Kidney glomerular epithelial cell (primary cell): ENCODE results near the gene PLAC1.

Source experiments
- DNase-seq: peaks from one replicate; lab custom pipeline; 2025; lab: John Stamatoyannopoulos, UW

The PLAC1 gene, protein sequence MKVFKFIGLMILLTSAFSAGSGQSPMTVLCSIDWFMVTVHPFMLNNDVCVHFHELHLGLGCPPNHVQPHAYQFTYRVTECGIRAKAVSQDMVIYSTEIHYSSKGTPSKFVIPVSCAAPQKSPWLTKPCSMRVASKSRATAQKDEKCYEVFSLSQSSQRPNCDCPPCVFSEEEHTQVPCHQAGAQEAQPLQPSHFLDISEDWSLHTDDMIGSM

DNA sequence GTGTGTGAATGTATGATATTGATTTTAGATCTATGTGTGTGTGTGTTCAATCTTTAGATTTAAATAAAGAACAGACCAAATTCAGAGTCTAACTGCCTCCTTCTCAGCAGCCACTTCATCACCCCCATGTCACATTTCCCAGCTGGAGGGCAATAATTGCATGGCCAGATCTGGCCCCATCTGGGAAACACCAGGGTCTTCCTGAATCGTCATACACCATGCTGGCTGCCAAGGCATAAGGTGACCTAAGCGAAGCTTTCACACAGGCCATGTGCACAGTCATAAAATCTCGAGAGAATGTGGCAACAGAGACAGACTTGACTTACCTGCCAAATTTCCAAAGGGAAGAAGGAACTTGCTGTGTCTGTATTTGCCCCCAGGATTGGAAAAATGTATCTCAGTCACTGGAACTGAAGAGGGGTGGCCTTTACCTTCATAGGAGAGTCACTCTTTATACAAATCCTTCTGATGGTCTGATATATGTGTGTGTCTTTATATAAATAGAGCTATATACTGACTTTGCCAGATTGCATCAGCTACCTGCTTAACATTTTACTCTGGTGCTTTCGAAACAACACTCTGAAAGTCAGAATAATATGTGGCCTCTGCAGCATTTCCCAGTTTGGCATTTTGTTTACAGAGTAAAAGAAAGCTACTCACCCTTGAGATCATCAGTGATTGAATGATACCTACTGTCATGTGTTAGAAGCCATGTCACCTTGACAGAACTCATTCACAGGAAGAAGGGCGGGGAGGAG lies at the start of gene PLAC1:
TSS of gene PLAC1 (minus strand) at position 470 of the 758 bp plus-strand sequence. CDS start 91,789 bp downstream, outside the sequence.
- DNase-seq: no peak

DNA sequence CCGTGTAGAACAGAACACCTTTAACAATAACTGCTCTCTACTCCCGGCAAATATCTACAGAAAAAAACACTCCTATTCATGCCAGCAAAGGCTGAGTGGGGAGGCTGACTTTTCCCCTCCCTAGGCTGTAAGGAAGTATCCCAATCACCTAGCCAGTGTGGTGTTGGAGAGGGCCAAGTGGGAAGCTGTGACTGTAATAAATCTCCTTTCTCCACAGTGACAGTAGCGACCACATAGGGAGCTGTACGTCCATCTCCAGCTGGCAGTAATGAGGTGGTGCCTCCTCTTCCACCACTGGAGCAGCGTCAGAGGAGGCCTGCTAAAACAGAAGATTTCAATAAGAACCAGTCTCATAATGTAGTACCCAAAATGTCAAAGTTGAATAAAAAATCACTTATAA lies 47.9 kb upstream of the PLAC1 start:
- DNase-seq: no peak

DNA sequence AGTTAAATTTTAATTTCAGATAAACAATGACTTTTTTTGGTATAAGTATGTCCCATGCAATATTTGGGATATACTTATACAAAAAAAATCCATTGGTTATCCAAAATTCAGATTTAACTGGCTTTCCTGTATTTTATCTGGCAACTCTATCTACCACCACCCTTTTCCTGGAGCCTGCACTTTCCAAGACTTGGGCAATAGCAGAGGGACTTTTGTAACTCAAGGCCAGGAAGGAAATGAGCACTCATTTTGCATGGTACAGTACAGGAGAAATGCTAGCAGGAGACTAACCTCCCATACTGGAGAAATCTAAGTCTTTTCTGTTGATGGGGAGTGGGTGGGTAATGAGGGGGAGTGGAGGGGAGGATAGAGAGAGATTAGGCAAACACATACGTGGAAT lies 37.7 kb upstream of the PLAC1 start:
- DNase-seq: no peak

DNA sequence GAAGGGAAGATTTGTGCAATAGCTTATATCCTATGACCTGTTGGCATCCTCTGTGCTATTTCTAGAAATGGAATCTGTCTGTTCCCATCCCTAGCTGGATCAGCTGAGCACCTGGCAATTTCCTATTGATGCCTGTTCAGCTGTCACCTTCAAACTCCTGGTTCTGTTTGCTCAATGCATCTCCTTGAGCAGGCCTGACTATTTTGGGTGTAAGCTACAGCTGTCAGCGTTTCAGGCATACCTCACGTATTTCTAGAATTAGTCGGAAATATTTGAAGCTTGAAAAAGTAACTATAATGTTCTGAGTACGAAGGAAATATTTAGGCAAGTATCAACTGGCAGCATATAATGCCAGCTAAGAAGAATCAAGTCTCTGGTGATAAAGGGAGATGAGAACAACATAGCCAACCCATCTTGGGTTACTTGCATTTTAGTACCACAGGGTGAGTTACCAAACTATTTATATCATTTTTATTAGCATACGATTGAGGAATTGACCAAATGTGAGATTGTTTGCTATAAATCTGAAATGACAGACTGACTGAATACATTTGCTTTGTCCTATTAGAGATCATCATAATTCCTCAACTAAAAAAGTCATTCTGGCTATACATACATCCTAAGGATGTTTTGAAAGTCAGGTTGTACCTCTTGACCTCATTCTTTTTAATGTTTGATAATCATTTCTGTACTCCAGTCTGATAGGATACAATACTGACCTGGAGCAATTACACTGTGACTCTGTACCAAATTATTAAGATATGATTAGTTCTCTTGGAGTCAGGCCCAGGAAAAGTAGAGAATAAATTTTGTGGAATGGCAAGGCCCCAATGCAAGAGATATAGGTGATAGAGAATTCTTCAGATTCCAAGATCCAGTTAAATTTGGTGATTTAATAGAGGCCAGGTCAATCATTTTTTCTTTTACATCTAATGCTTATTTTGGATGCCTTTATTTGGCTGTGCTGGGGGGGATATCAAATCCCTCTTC lies 36.4 kb upstream of the PLAC1 start:
- DNase-seq: no peak

DNA sequence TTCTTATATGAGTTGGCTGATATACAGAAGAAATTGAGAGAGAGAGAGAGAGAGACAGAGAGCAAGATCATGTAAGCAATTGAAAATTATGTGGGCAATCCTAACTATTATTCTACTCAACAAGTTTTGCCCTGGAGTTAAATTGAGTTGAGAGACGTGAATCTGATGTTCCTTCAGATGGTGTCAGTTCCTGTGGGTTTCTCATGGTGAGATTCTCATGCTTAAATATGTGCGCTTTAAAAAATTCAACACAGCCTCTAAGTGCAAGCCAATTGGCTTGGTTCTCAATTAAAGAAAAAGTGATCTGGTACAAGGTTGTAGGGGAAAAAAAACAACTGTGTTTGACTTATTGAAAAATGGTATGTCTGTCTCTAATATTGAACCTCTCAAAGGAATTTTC lies 35.4 kb upstream of the PLAC1 start:
- no peak for DNase-seq

DNA sequence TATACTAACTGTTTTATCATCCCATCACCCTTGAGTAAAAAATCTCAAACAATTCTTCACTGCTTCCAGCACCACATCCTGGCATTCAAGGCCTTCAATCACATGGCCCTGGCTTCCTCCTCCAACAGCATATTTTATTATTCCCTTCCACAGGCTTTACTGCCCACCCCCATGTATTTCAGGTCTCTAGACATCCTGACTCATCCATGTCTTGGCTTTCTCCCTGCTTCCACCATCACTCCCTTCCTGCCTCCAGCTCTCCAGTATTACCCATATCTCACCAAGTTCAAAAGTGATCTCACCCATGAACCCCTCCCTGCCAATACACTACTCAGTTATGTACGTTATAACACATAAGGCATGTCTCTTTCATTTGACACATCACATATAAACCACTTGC lies 34.7 kb upstream of the PLAC1 start:
- peak; percentile 48 for DNase-seq

DNA sequence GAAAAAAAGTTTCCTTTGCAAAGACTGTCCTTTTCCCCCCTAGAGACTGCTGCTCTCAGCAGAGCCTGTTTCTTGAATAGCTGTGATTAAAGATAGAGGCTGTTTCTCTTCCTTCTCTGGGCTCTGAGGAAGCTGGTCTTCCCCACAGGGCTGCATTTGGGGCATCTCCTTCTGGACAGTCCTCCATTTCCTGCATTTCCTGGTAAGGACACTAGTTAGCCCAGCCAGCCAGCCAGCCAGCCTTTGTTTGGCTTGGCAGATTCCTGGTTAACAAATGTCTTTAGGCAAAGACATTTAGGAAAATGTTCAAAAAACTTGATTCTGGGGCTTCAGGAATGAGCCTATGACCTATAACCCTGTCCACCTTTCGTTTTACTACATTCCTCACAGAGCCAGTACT lies 34.0 kb upstream of the PLAC1 start:
- DNase-seq: no peak

DNA sequence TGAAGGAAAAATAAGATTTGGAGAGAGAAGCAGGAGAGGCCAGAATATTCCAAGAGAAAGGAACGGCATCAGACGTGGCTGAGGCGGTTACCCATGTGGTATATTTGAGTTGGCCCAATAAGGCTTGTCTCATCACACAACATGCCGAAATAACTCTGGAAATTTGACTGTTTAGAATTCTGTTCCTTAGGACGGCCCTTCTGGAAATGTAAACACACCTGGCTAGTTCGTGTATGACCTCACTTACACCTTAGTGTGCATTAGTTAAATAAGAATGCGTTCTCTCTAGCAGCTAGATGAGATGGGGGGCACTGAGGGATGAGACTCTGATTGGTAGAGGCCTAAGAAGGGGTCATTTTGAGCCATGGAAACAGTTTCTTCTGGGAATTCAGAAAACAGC lies 33.2 kb upstream of the PLAC1 start:
- no peak for DNase-seq

DNA sequence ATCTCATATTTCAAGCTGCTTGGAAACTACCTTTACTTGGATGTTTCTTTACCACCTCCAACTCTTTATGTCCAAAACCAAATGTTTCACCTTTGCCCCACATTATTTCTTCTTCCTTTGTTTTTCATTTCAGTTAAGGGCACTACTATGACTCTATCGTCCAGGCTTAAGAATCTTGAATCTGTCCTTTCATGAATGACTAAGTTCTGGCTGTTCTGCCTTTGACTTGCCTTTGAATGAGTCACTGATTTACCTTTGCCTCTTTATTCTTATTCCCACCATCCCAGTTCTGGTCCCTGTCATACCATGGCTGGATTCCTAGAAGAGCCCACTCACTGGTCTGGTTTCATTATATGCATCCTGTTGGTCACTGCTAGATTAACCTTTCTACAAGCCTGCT lies 30.6 kb upstream of the PLAC1 start:
- peak; percentile 33 for DNase-seq

DNA sequence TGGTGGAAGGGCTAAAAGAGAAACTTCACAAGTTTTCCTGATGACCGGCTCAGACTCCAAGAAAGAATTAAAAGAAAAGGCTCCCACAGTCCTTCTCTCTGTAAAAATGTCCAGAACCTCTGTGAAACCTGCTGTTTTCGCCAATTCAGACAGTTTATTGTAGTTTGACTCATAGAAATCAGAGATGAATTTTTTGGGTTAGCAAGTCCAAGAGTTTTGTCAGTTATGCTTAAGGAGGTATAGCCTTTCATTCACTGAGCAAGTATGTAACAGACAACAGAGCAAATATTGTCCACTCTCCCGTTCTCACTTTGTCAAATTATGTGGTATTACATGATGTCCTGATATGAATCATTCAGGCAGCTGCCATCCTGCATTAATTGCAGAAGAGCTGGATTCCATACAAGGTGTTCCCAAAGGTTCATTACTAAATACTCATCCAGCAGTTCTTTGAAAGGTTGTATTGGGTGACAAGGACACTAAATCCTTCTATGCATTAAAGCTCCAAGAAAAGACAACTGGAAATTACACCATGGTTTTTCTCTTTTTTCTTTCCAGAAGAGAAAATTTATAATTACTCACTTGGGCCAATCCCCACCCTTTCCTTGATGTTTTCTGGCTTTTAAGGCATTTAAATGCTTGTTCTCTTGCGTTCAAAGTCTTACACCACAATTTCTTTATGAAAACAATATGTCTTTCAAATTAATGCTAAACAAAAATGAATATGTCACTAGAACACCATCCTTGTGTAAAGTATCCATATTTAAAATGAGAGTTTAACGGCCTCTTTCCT lies 30.0 kb upstream of the PLAC1 start:
- DNase-seq: no peak

DNA sequence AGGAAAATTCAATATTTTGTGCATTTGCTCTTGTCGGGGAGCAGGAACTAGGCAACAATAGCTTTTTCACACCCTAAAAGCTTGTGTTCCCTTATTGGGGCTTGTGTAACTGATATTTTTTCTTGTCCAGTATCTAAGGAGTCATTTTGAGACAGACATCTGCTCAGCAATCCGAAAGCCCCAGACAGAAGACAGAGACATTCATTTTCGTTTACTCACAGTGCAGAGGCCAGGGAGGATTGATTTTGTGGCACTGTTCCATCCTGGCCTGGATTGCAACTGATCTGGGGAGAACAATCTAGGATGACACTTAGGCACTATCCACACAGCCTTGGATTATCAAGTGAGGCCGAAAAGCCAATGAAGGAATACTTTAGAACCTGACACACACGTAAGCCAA lies 27.4 kb upstream of the PLAC1 start:
- DNase-seq: no peak

DNA sequence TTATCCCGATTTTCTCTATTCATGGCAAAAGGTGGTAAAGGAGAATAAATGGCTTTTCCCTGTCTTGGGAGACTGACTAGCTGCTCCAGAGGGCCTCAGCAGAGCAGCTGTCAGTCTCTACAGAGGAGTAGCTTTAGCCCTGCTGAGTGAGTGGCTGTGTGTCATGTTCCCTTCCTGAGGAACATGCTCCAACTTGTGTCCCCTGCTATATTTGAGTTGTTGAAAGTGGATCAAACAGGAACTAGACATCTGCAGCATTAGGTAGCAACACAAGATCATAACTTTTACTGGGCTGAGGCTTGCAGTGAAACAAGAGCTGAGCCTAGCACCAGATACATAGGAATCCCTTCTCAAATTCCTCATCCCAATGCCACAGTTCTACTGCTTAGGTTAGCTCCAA lies 26.7 kb upstream of the PLAC1 start:
- no peak for DNase-seq

DNA sequence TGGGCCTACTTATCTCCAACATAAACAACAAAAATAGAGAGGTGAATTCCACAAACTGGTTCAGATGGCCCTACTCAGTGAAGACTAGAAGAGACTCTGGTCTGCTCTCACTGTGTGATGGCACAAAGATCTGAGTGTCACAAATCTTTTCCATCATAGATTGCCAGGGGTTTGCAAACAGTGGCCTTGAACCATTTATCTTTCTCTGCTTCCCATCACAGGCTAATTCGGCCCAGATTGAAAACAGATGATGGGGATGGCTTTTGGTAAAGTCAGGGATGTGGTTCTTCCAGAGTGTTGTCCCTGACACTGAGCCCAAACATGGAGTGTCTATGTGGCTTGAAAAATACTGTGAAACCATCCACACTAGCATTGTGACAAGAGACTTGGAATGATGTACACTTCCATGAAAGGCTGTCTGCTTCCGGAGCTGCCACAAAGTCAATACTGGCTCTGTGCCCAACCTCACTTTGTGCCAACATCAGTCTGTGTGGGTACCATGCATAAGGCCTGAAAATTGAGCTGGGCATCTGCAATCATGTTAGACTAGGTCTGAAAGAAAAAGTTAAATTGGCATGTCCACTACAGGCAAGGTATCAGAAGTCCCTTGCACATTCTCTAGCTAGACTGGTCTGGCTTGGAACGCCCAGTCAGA lies 25.2 kb upstream of the PLAC1 start:
- DNase-seq: no peak

DNA sequence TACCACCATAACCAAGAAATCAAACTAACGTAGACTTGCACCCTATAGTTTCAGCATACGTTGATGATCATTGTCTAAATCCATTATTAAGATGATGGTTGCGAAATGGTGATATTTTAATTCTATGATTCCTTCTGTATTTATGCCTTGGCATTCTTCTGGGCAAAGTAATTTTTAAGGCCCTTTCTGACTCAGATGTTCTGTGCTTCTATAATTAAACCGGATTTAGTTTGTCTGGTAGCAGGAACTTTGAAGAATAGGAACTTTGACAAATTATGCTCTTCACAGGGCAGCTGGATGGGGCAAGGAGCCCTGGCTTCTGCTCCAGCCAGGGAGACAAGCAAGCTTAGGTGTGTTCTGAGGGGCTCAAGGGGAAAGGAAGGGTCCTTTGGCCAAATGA lies 23.8 kb upstream of the PLAC1 start:
- no peak for DNase-seq

DNA sequence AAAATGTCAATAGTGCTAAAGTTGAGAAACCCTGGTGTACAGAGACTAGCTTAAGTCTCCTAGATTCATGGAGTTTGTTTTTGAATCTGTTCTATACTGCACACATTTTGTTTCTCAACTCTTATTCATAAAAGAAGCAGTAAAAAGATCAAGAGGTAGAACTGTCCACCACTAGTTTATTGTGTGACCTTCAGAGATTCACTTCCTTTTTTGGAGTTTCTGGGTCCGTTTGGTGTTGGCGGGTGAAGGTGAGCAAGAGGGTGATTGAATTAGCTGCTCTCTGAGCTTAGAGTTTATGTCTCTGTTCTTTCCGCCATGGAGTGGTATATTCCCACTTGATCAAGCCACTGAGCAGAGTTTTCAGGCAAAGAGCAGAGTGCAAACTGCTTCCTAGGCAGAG lies 21.4 kb upstream of the PLAC1 start:
- DNase-seq: no peak

DNA sequence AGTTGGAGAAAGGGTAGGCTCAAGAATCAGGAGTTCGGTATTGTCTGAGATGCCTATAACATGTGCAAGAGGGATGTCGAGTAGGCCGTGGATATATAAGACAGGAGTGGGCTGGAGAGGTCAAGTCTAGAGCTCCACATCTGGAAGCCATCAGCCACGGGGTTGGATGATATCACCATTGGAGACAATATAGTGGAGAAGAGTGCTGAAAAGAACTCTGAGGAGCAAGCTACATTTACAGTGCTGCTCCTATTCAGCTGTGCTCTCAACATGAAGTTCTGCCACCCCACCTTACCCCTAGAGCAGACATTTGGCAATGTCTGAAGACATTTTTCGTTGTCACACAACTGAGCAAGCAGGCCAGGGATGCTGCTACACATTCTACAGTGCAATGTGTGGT lies 20.9 kb upstream of the PLAC1 start:
- DNase-seq: no peak

DNA sequence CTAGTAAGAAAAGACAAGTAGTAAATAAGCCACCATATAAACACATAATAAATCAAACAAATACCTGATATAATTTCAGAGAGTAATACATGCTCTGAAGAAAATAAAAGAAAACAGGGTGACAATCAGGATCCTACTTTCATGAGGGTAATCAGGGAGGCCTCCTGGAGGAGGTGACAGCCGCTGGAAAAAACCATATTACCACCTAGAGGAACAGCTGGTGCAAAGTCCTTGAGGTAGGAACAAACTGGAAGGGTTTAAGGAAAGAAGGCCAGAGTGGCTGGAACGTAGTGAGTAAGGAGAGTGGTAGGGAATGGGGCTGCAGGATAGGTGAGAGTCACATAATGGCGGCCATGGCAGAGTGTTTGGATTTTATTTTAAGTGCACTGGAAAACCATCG lies 19.1 kb upstream of the PLAC1 start:
- DNase-seq: no peak

DNA sequence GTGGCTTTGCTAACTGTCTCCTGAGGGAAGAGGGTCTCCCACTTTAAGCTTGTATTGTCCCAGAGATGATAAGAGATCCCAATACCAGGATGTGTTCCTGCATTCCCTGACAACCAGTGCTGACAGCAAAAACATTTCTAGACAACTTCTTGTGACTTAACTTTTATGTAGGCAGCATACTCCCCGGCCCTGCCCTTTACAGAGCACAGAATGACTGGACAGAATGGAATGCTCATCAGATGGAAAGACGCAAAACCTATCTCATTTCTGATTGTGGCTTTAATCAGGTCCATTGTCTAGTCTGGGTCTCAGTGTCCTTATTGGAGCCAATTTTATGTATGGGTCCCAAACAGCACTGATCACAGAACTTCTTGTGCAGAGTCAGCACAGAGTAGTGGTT lies 18.2 kb upstream of the PLAC1 start:
- peak; percentile 22 for DNase-seq

DNA sequence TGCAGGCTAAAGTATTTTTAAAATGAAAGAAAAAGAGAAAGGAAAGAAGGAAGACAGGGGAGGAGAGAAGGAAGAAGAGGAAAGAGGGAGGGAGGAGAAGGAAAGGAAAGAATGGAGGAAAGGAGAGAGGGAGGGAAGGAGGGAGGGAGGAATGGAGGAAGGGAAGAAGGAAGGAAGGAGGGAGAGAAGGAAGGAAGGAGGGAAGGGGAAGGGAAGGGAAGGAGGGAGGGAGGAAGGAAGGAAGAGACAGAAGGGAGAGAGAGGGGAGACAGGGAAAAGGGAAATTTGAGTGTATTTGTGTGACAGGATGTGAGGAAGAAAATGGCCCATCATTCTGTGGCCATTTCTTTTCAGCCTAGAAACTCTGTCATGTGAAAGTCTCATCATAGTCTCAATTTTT lies 14.9 kb upstream of the PLAC1 start:
- DNase-seq: no peak

DNA sequence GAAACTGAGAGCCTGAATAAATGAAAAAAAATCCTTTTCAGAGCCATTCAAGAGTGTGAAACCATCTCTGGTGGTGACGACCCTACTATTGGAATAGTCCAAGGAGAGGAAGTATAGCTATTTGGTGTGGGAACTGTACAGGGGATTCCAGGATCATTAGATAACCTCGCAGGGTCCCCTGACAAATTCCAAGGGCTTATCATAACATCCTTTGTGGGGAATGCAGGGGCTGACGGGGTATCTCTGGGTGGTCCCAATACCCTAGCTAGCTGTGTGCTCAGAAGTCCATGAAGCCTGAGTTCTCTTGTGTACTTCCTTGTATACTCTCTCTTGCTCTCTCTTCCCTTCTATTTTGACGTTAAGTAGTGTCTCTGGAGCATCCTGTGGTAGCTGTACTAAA lies 13.8 kb upstream of the PLAC1 start:
- no peak for DNase-seq

DNA sequence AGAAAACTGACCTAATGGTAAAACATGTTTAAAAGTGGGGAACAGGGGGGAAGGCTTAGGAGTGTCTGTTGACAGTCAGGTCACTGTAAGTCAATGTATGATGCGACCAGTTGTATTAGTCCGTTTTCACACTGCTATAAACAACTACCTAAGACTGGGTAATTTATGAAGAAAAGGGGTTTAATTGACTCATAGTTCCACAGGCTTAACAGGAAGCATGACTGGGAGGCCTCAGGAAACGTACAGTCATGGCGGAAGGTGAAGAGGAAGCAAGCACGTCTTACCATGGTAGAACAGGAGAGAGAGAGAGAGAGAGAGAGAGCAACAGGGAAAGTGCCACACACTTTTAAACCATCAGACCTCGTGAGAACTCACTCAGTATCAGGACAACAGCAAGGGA lies 13.0 kb upstream of the PLAC1 start:
- no peak for DNase-seq
